Progenitor cell of endocrine pancreas (in vitro differentiated cells): ENCODE data around the gene MORF4L1. TPM values are rescaled to one million over a fixed set of nuclear protein-coding genes. Genes with fewer than 3 reads are reported as not detected.
"Not testable (repeated sequence)": the region's sequence is repeated elsewhere in the genome, so short reads cannot be mapped to it uniquely, and the experiment has no call there.

Source experiments
- DNase-seq: peaks from one replicate; pipeline ENCODE4 v3.0.0; 2021; ENCODE audit warnings: low spot score; ENCODE audit not compliant: unreplicated experiment
- H3K27ac Mint-ChIP-seq: 2 replicates; pipeline ENCODE4 v1.8.0; 2021; ENCODE audit warnings: mild to moderate bottlenecking, moderate library complexity, mixed read lengths
- H3K27me3 Mint-ChIP-seq: 2 replicates; pipeline ENCODE4 v1.8.0; 2021; ENCODE audit warnings: mixed read lengths
- H3K36me3 Mint-ChIP-seq: 2 replicates; pipeline ENCODE4 v1.8.0; 2022; ENCODE audit warnings: mixed read lengths; ENCODE audit not compliant: insufficient read depth
- H3K4me1 Mint-ChIP-seq: 2 replicates; pipeline ENCODE4 v1.8.0; 2021; ENCODE audit warnings: low read depth, mixed read lengths
- H3K4me3 Mint-ChIP-seq: 2 replicates; pipeline ENCODE4 v1.8.0; 2021; ENCODE audit warnings: low read depth, mild to moderate bottlenecking, moderate library complexity, mixed read lengths
- H3K9me3 Mint-ChIP-seq: 2 replicates; pipeline ENCODE4 v1.8.0; 2021; ENCODE audit warnings: low read depth, mixed read lengths
- total RNA-seq: library from RNA; stranded (reverse); gene quantifications from 2 replicates; pipeline ENCODE4 v1.2.1, GENCODE V29; 2021
- TF ChIP-seq, protein P1 (sequence below): fragments of 200-600 bp; sonication (generic); IDR thresholded peaks from one replicate; pipeline ENCODE4 v1.5.0; 2021; ENCODE audit warnings: antibody characterized with exemption, mild to moderate bottlenecking; ENCODE audit not compliant: unreplicated experiment

MORF4L1 gene
- total RNA-seq, 1 donor from 2014 or later = 438 TPM

DNA sequence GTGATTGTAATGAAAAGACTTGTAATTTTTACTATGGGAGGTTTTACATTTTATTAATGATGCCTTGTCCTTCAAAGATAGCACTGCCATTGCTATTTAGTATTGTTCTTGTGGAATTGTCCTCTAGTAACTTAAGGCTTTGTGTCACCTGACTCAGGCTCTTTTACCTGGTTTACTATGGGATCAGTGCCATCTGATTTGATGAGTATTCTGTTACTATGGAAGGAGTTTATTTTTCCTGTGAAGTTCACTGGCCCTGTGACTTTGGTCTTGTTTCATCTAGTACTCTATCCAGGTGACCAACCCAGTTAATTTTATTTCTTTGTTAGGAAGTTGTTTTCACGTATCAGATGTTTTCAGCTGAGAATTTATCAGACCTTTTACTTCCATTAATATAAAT lies 9.0 kb downstream of the MORF4L1 start:
- DNase-seq = no peak
- Mint-ChIP-seq H3K27me3 (no peaks in the 10 kb centered on the region), H3K27ac (peak overlapping the region; percentile 85), H3K4me3 (no peak overlapping the region), H3K4me1 (peaks cover 24% of the 10 kb centered on the region), H3K9me3 (no peaks in the 10 kb centered on the region), H3K36me3 (peaks cover 20% of the 10 kb centered on the region)
- TF ChIP-seq, protein P1, sequence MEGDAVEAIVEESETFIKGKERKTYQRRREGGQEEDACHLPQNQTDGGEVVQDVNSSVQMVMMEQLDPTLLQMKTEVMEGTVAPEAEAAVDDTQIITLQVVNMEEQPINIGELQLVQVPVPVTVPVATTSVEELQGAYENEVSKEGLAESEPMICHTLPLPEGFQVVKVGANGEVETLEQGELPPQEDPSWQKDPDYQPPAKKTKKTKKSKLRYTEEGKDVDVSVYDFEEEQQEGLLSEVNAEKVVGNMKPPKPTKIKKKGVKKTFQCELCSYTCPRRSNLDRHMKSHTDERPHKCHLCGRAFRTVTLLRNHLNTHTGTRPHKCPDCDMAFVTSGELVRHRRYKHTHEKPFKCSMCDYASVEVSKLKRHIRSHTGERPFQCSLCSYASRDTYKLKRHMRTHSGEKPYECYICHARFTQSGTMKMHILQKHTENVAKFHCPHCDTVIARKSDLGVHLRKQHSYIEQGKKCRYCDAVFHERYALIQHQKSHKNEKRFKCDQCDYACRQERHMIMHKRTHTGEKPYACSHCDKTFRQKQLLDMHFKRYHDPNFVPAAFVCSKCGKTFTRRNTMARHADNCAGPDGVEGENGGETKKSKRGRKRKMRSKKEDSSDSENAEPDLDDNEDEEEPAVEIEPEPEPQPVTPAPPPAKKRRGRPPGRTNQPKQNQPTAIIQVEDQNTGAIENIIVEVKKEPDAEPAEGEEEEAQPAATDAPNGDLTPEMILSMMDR = no peak

DNA sequence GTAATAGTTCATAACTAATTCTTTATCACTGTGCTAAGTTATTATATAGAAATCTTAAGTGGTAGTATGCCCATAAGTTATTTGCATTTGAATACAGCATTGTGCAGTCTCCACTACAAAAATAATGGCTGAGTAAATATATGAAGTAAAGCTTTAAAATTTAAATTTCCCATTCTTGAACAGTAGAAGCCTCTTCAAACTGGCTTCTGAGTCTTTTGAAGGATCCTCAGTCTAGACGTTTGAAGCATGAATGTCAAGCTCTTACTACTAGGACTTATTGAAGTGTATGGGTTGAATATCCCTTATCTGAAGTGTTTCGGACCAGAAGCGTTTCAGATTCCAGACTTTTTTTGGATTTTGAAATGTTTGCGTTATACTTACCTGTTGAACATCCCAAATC lies 16.3 kb downstream of the MORF4L1 start:
- H3K27ac Mint-ChIP-seq = peak overlapping the region; percentile 16
- H3K36me3 Mint-ChIP-seq = peaks cover 43% of the 10 kb centered on the region

DNA sequence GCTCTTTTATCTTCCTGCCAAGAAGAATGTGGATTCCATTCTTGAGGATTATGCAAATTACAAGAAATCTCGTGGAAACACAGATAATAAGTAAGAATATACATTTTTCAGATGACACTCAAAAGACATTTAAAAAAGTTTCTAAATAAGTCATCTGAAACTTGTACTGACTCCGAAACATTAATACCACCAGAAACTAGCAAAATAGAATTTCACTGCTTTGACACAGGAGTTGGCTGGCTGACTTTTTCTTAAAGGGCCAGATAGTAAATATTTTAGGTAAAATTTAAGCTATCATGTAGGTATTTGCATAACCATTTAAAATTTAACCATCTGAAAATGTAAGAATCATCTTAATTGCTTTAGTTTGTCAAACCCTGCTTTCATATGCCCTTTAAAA lies 20.8 kb downstream of the MORF4L1 start:
- H3K27ac Mint-ChIP-seq = no peak overlapping the region

More for the DNA sequence above, 16.3 kb downstream of the MORF4L1 start:
- DNase-seq = no peak
- H3K27me3 Mint-ChIP-seq = no peaks in the 10 kb centered on the region
- peaks cover 4% of the 10 kb centered on the region for H3K4me1 Mint-ChIP-seq
- H3K9me3 Mint-ChIP-seq = no peaks in the 10 kb centered on the region
- TF ChIP-seq, protein P1 = no peak
- H3K4me3 Mint-ChIP-seq = no peak overlapping the region

DNA sequence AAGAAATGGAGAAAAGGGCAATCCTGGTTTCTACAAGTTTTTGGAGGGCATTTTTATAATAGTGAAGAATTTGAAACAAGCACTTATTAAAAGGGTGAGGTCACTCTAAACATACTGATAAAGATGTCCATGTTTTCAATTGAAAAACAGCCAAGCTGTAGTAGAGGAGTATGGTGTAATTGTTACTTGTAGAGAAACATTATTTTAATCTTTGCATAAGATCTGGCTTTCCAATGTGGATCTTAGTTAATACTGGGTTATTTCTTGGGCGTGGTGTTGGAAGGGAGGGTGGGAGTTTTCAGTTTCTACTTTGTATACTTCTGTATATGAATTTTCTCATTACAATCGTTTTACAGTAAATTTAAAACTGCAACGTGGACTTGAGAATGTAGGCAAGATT lies 22.8 kb downstream of the MORF4L1 start:
- no peak for DNase-seq
- no peak overlapping the region for H3K27ac Mint-ChIP-seq
- H3K9me3 Mint-ChIP-seq = no peaks in the 10 kb centered on the region
- no peak overlapping the region for H3K4me3 Mint-ChIP-seq
- H3K36me3 Mint-ChIP-seq = peaks cover 56% of the 10 kb centered on the region
- peaks cover 2% of the 10 kb centered on the region for H3K4me1 Mint-ChIP-seq
- H3K27me3 Mint-ChIP-seq = no peaks in the 10 kb centered on the region
- TF ChIP-seq, protein P1 = no peak

More for the DNA sequence above, 20.8 kb downstream of the MORF4L1 start:
- Mint-ChIP-seq H3K4me3 (no peak overlapping the region), H3K9me3 (no peaks in the 10 kb centered on the region), H3K36me3 (peaks cover 50% of the 10 kb centered on the region), H3K27me3 (no peaks in the 10 kb centered on the region), H3K4me1 (peaks cover 1% of the 10 kb centered on the region)
- TF ChIP-seq, protein P1 = no peak
- DNase-seq = no peak

DNA sequence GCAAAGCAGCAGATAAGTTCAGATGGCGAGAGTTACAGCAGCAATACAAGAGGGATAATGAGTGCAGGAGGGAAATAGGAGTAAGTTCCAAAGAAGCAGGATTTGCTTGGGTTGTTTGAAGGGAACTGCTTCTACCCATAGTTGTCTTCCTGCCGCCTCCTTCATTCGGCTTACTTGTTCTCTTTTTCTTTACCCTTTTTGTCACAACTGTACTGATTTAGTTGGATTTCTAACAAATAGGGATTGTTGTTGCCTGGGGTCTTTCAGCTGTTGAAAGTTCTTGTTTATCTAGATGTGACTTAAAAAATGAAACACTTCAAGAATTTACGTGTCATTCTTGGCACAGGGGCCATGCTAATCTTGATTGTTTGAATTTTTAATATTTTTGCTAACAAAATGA lies 25.9 kb downstream of the MORF4L1 start:
- H3K27ac Mint-ChIP-seq = peak overlapping the region; percentile 62

DNA sequence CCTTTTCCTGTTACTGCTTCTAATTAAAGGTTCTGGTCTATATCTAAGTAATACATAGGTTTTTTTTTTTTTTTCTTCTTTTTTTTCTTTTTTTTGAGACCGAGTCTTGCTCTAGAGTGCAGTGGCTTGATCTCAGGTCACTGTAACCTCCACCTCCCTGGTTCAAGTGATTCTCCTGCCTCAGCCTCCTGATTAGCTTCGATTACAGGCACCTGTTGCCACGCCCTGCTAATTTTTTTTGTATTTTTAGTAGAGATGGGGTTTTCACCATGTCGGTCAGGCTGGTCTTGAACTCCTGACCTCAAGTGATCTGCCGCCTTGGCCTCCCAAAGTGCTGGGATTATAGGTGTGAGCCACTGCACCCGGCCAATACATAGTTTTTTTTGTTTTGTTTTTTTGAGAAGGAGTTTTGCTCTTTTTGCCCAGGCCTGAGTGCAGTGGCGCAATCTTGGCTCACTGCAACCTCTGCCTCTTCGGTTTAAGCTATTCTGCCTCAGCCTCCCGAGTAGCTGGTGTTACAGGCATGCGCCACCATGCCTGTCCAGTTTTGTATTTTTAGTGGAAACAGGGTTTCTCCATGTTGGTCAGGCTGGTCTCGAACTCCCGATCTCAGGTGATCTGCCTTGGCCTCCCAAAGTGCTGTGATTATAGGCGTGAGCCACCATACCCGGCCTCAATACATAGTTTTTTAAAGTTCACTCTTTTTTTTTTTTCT lies 28.3 kb downstream of the MORF4L1 start:
- H3K27me3 Mint-ChIP-seq, DNase-seq, H3K9me3 Mint-ChIP-seq, H3K4me3 Mint-ChIP-seq, H3K4me1 Mint-ChIP-seq, H3K27ac Mint-ChIP-seq: not testable (repeated sequence)
- H3K36me3 Mint-ChIP-seq = peaks cover 31% of the 10 kb centered on the region

More for the DNA sequence above, 25.9 kb downstream of the MORF4L1 start:
- Mint-ChIP-seq H3K4me1 (peaks cover 2% of the 10 kb centered on the region), H3K36me3 (peaks cover 36% of the 10 kb centered on the region), H3K27me3 (no peaks in the 10 kb centered on the region), H3K9me3 (no peaks in the 10 kb centered on the region), H3K4me3 (no peak overlapping the region)
- DNase-seq = no peak
- TF ChIP-seq, protein P1 = no peak

DNA sequence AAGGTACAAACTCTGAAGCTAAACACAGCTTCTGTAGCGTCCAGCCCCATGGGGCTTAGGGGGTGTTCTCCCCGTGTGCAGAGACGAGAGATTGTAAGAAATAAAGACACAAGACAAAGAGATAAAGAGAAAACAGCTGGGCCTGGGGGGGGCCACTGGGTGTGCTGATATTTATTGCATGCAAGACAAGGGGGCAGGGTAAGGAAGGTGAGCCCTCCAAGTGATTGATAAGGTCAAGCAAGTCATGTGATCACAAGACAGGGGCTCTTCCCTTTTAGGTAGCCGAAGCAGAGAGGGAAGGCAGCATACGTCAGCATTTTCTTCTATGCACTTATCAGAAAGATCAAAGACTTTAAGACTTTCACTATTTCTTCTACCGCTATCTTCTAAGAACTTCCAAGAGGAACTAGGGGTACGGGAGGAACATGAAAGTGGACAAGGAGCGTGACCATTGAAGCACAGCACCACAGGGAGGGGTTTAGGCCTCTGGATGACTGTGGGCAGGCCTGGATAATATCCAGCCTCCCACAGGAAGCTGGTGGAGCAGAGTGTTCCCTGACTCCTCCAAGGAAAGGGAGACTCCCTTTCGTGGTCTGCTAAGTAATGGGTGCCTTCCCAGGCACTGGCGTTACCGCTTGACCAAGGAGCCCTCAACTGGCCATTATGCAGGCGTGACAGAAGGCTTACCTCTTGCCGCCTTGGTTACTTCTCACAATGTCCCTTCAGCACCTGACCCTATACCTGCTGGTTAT lies 29.8 kb downstream of the MORF4L1 start:
- Mint-ChIP-seq H3K36me3 (peaks cover 32% of the 10 kb centered on the region), H3K27ac (peak overlapping the region; percentile 63)
- not testable (repeated sequence) for H3K9me3 Mint-ChIP-seq, DNase-seq, H3K27me3 Mint-ChIP-seq, H3K4me1 Mint-ChIP-seq, H3K4me3 Mint-ChIP-seq
